GM23338 (cell line): ENCODE results near the gene KLRB1. TPM values are rescaled to one million over a fixed set of nuclear protein-coding genes. Genes with fewer than 3 reads are reported as not detected.

Experiments used
- ATAC-seq: fragments of 200-7000 bp; cut with Tn5 transposase; 3 replicates; pipeline ENCODE4 v1.9.1; 2020
- DNase-seq: peaks from one replicate; pipeline ENCODE4 v3.0.0-alpha.2; 2015; ENCODE audit warnings: low spot score
- H2AFZ ChIP-seq: fragments of 200-600 bp; sonication (generic); 2 replicates; pipeline ENCODE4 v1.8.0; 2016; ENCODE audit warnings: antibody characterized with exemption, mild to moderate bottlenecking, moderate library complexity
- H3F3A ChIP-seq: fragments of 200-600 bp; sonication (generic); replicated peaks from 2 replicates; pipeline ENCODE4 v1.8.0; 2017; ENCODE audit warnings: antibody characterized with exemption, mixed run types, low read depth
- H3K27ac ChIP-seq: fragments of 200-600 bp; sonication (generic); 2 replicates; pipeline ENCODE4 v1.6.1; 2016; ENCODE audit warnings: low read depth
- H3K27me3 ChIP-seq: fragments of 200-600 bp; sonication (generic); 2 replicates; pipeline ENCODE4 v1.8.0; 2016; ENCODE audit warnings: mild to moderate bottlenecking, mixed run types, moderate library complexity; ENCODE audit not compliant: insufficient read depth
- H3K36me3 ChIP-seq: fragments of 200-600 bp; sonication (generic); 2 replicates; pipeline ENCODE4 v1.8.0; 2016; ENCODE audit warnings: mild to moderate bottlenecking; ENCODE audit not compliant: insufficient read depth
- H3K4me1 ChIP-seq: fragments of 200-600 bp; sonication (generic); 2 replicates; pipeline ENCODE4 v1.8.0; 2016; ENCODE audit warnings: mild to moderate bottlenecking, moderate library complexity; ENCODE audit not compliant: insufficient read depth
- H3K4me2 ChIP-seq: fragments of 200-600 bp; sonication (generic); 2 replicates; pipeline ENCODE4 v1.7.1; 2017; ENCODE audit warnings: mixed run types
- H3K4me3 ChIP-seq: fragments of 200-600 bp; sonication (generic); 2 replicates; pipeline ENCODE4 v1.6.1; 2016; ENCODE audit warnings: mixed run types
- H3K79me2 ChIP-seq: fragments of 200-600 bp; sonication (generic); replicated peaks from 2 replicates; pipeline ENCODE4 v1.8.0; 2017; ENCODE audit warnings: mild to moderate bottlenecking; ENCODE audit not compliant: insufficient read depth
- H3K9me2 ChIP-seq: fragments of 200-600 bp; sonication (generic); 2 replicates; pipeline ENCODE4 v1.8.0; 2017; ENCODE audit not compliant: insufficient read depth
- H4K20me1 ChIP-seq: fragments of 200-600 bp; sonication (generic); replicated peaks from 2 replicates; pipeline ENCODE4 v1.8.0; 2017; ENCODE audit warnings: mild to moderate bottlenecking; ENCODE audit not compliant: insufficient read depth
- H3K27ac Mint-ChIP-seq: 2 replicates; pipeline ENCODE4 v1.8.0; 2020; ENCODE audit warnings: inconsistent platforms, mild to moderate bottlenecking, moderate library complexity, mixed read lengths
- H3K27me3 Mint-ChIP-seq: 3 replicates; pipeline ENCODE4 v1.8.0; 2022; ENCODE audit warnings: low read depth, mild to moderate bottlenecking, moderate library complexity, mixed read lengths, inconsistent platforms; ENCODE audit not compliant: insufficient read depth, poor library complexity
- H3K36me3 Mint-ChIP-seq: 3 replicates; pipeline ENCODE4 v1.8.0; 2021; ENCODE audit warnings: low read depth, mild to moderate bottlenecking, inconsistent platforms, moderate library complexity, mixed read lengths
- H3K4me1 Mint-ChIP-seq: 3 replicates; pipeline ENCODE4 v1.8.0; 2020; ENCODE audit warnings: mild to moderate bottlenecking, inconsistent platforms, mixed read lengths
- H3K4me3 Mint-ChIP-seq: 3 replicates; pipeline ENCODE4 v1.8.0; 2021; ENCODE audit warnings: moderate library complexity, mild to moderate bottlenecking, inconsistent platforms, mixed read lengths
- H3K9me3 Mint-ChIP-seq: 3 replicates; pipeline ENCODE4 v1.8.0; 2020; ENCODE audit warnings: moderate library complexity, mild to moderate bottlenecking, inconsistent platforms, mixed read lengths
- EZH2 ChIP-seq: fragments of 200-600 bp; sonication (generic); IDR thresholded peaks from one replicate; pipeline ENCODE4 v1.8.0; 2017; ENCODE audit warnings: antibody characterized with exemption, mild to moderate bottlenecking, low read depth; ENCODE audit not compliant: unreplicated experiment
- EZH2phosphoT487 ChIP-seq: fragments of 200-600 bp; sonication (generic); IDR thresholded peaks from one replicate; pipeline ENCODE4 v1.8.1; 2018; ENCODE audit warnings: antibody characterized with exemption; ENCODE audit not compliant: unreplicated experiment
- JUNB ChIP-seq: IDR thresholded peaks from one replicate; pipeline ENCODE4 v1.6.1; 2016; ENCODE audit warnings: antibody characterized with exemption; ENCODE audit not compliant: unreplicated experiment
- NANOG ChIP-seq: IDR thresholded peaks from 2 replicates; pipeline ENCODE4 v1.6.1; 2016; ENCODE audit warnings: antibody characterized with exemption, borderline replicate concordance
- STAT1 ChIP-seq: IDR thresholded peaks from one replicate; pipeline ENCODE4 v1.6.1; 2016; ENCODE audit warnings: antibody characterized with exemption; ENCODE audit not compliant: unreplicated experiment
- ZNF114 ChIP-seq: fragments of 250-450 bp; sonication (Bioruptor Pico); IDR thresholded peaks from 2 replicates; pipeline ENCODE4 v1.5.0; 2020; ENCODE audit warnings: mild to moderate bottlenecking, moderate library complexity
- ZNF331 ChIP-seq: fragments of 250-450 bp; sonication (Bioruptor Pico); IDR thresholded peaks from 2 replicates; pipeline ENCODE4 v1.5.0; 2020; ENCODE audit warnings: low read depth, mild to moderate bottlenecking, moderate library complexity
- polyA plus RNA-seq: library from polyadenylated mRNA; unstranded; fragments of >200 nt; fragmentation: Nextera tagmentation; extraction: Ambion mirVana; gene quantifications from 2 replicates; pipeline ENCODE4 v1.2.1, GENCODE V29; 2016
- total RNA-seq: library from RNA; depleted of rRNA; stranded (reverse); fragments of >200 nt; shearing (Covaris generic); gene quantifications from 2 replicates; pipeline ENCODE4 v1.2.3, GENCODE V29; 2014
- TF ChIP-seq, protein P1 (sequence below): fragments of 250-450 bp; sonication (Bioruptor Pico); IDR thresholded peaks from 2 replicates; pipeline ENCODE4 v1.5.0; 2020; ENCODE audit warnings: mild to moderate bottlenecking, moderate library complexity
- TF ChIP-seq, protein P2 (sequence below): IDR thresholded peaks from 2 replicates; pipeline ENCODE4 v1.6.1; 2016; ENCODE audit warnings: antibody characterized with exemption
- TF ChIP-seq, protein P3 (sequence below), 2 experiments: fragments of 200-600 bp in 1 of 2; sonication (generic) in 1 of 2; conservative IDR thresholded peaks; 2 replicates each; pipeline versions ENCODE4 v1.5.1 to v1.6.1; 2016 to 2017; ENCODE audit warnings: antibody characterized with exemption in 2 of 2, low read depth in 2 of 2, mild to moderate bottlenecking in 2 of 2, moderate library complexity in 1 of 2
- TF ChIP-seq, protein P4 (sequence below): IDR thresholded peaks from one replicate; pipeline ENCODE4 v1.6.1; 2018; ENCODE audit warnings: antibody characterized with exemption; ENCODE audit not compliant: unreplicated experiment

Gene KLRB1
- total and polyA plus RNA-seq, 2 experiments from 2014 or later = 0.18 TPM; not detected in 1

DNA sequence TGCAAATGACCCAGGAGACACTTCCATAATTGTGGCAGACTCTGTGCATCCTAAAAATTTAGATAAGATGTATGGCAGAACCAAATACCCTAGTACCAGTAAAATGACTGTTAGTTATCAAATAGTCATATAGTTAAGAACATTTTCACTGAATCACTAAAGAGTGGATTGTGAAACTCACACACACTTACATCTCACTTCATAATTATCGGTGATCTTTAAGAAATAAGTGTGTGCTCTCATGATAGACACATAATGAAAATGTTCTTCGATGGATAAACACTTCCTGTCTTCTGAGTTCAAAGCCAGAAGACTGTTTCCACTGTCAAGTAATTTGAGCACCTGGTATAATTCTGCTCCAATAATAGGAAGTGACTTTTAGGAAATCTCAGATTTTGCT lies 19.1 kb upstream of the KLRB1 start (continued):
- TF ChIP-seq, protein P1, sequence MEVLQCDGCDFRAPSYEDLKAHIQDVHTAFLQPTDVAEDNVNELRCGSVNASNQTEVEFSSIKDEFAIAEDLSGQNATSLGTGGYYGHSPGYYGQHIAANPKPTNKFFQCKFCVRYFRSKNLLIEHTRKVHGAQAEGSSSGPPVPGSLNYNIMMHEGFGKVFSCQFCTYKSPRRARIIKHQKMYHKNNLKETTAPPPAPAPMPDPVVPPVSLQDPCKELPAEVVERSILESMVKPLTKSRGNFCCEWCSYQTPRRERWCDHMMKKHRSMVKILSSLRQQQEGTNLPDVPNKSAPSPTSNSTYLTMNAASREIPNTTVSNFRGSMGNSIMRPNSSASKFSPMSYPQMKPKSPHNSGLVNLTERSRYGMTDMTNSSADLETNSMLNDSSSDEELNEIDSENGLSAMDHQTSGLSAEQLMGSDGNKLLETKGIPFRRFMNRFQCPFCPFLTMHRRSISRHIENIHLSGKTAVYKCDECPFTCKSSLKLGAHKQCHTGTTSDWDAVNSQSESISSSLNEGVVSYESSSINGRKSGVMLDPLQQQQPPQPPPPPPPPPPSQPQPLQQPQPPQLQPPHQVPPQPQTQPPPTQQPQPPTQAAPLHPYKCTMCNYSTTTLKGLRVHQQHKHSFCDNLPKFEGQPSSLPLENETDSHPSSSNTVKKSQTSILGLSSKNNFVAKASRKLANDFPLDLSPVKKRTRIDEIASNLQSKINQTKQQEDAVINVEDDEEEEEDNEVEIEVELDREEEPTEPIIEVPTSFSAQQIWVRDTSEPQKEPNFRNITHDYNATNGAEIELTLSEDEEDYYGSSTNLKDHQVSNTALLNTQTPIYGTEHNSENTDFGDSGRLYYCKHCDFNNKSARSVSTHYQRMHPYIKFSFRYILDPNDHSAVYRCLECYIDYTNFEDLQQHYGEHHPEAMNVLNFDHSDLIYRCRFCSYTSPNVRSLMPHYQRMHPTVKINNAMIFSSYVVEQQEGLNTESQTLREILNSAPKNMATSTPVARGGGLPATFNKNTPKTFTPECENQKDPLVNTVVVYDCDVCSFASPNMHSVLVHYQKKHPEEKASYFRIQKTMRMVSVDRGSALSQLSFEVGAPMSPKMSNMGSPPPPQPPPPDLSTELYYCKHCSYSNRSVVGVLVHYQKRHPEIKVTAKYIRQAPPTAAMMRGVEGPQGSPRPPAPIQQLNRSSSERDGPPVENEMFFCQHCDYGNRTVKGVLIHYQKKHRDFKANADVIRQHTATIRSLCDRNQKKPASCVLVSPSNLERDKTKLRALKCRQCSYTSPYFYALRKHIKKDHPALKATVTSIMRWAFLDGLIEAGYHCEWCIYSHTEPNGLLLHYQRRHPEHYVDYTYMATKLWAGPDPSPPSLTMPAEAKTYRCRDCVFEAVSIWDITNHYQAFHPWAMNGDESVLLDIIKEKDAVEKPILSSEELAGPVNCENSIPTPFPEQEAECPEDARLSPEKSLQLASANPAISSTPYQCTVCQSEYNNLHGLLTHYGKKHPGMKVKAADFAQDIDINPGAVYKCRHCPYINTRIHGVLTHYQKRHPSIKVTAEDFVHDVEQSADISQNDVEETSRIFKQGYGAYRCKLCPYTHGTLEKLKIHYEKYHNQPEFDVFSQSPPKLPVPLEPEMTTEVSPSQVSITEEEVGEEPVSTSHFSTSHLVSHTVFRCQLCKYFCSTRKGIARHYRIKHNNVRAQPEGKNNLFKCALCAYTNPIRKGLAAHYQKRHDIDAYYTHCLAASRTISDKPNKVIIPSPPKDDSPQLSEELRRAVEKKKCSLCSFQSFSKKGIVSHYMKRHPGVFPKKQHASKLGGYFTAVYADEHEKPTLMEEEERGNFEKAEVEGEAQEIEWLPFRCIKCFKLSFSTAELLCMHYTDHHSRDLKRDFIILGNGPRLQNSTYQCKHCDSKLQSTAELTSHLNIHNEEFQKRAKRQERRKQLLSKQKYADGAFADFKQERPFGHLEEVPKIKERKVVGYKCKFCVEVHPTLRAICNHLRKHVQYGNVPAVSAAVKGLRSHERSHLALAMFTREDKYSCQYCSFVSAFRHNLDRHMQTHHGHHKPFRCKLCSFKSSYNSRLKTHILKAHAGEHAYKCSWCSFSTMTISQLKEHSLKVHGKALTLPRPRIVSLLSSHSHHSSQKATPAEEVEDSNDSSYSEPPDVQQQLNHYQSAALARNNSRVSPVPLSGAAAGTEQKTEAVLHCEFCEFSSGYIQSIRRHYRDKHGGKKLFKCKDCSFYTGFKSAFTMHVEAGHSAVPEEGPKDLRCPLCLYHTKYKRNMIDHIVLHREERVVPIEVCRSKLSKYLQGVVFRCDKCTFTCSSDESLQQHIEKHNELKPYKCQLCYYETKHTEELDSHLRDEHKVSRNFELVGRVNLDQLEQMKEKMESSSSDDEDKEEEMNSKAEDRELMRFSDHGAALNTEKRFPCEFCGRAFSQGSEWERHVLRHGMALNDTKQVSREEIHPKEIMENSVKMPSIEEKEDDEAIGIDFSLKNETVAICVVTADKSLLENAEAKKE (CRISPR knock-in tag) = no peak

DNA sequence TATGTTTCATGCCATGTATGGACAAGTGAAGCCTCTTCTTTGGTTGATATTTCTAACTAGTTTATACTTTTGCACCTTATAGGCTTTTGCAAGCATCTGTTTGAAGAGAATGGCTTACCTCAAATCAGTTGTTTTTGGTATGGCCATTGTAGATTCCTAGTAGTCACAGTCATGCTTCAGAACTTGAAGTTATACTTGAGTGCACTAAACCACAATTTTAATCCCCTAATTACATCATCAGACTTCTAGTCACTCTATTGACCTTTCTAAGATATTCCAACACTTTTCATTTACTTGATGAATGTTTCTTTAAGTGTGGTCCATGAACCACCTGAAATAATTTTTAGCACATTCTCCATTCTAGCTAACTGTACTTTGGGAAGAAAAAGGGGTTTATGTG lies 18.6 kb upstream of the KLRB1 start:
- H3K27ac Mint-ChIP-seq = no peak overlapping the region
- Histone ChIP-seq H3K36me3 (no peaks in the 10 kb centered on the region), H3K79me2 (no peaks in the 10 kb centered on the region), H3K27ac (no peak overlapping the region), H3K27me3 (no peaks in the 10 kb centered on the region), H3K9me2 (no peaks in the 10 kb centered on the region), H3K4me3 (no peak overlapping the region), H3K4me1 (no peaks in the 10 kb centered on the region), H3F3A (no peaks in the 10 kb centered on the region), H2AFZ (no peak overlapping the region), H4K20me1 (no peaks in the 10 kb centered on the region), H3K4me2 (no peak overlapping the region)
- H3K36me3 Mint-ChIP-seq = peaks cover 9% of the 10 kb centered on the region; the same call in 2 of the 3 replicates
- DNase-seq = no peak
- no peaks in the 10 kb centered on the region for H3K4me1 Mint-ChIP-seq
- peaks cover 9% of the 10 kb centered on the region; the same call in 2 of the 3 replicates for H3K9me3 Mint-ChIP-seq
- H3K27me3 Mint-ChIP-seq = peaks cover 1% of the 10 kb centered on the region
- no peak for ATAC-seq
- H3K4me3 Mint-ChIP-seq = no peak overlapping the region
- TF ChIP-seq EZH2phosphoT487 (no peak), ZNF331 (no peak), ZNF114 (CRISPR knock-in tag) (no peak), EZH2 (no peak), STAT1 (no peak), JUNB (no peak), NANOG (no peak)
- TF ChIP-seq, protein P2, sequence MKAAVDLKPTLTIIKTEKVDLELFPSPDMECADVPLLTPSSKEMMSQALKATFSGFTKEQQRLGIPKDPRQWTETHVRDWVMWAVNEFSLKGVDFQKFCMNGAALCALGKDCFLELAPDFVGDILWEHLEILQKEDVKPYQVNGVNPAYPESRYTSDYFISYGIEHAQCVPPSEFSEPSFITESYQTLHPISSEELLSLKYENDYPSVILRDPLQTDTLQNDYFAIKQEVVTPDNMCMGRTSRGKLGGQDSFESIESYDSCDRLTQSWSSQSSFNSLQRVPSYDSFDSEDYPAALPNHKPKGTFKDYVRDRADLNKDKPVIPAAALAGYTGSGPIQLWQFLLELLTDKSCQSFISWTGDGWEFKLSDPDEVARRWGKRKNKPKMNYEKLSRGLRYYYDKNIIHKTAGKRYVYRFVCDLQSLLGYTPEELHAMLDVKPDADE = no peak
- TF ChIP-seq, protein P3, sequence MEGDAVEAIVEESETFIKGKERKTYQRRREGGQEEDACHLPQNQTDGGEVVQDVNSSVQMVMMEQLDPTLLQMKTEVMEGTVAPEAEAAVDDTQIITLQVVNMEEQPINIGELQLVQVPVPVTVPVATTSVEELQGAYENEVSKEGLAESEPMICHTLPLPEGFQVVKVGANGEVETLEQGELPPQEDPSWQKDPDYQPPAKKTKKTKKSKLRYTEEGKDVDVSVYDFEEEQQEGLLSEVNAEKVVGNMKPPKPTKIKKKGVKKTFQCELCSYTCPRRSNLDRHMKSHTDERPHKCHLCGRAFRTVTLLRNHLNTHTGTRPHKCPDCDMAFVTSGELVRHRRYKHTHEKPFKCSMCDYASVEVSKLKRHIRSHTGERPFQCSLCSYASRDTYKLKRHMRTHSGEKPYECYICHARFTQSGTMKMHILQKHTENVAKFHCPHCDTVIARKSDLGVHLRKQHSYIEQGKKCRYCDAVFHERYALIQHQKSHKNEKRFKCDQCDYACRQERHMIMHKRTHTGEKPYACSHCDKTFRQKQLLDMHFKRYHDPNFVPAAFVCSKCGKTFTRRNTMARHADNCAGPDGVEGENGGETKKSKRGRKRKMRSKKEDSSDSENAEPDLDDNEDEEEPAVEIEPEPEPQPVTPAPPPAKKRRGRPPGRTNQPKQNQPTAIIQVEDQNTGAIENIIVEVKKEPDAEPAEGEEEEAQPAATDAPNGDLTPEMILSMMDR (conservative IDR thresholded peaks at IDR 0.05; ENCODE audit: low read depth in 2 of 2) = no peak
- TF ChIP-seq, protein P4, sequence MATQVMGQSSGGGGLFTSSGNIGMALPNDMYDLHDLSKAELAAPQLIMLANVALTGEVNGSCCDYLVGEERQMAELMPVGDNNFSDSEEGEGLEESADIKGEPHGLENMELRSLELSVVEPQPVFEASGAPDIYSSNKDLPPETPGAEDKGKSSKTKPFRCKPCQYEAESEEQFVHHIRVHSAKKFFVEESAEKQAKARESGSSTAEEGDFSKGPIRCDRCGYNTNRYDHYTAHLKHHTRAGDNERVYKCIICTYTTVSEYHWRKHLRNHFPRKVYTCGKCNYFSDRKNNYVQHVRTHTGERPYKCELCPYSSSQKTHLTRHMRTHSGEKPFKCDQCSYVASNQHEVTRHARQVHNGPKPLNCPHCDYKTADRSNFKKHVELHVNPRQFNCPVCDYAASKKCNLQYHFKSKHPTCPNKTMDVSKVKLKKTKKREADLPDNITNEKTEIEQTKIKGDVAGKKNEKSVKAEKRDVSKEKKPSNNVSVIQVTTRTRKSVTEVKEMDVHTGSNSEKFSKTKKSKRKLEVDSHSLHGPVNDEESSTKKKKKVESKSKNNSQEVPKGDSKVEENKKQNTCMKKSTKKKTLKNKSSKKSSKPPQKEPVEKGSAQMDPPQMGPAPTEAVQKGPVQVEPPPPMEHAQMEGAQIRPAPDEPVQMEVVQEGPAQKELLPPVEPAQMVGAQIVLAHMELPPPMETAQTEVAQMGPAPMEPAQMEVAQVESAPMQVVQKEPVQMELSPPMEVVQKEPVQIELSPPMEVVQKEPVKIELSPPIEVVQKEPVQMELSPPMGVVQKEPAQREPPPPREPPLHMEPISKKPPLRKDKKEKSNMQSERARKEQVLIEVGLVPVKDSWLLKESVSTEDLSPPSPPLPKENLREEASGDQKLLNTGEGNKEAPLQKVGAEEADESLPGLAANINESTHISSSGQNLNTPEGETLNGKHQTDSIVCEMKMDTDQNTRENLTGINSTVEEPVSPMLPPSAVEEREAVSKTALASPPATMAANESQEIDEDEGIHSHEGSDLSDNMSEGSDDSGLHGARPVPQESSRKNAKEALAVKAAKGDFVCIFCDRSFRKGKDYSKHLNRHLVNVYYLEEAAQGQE = no peak
